ENCODE results near the gene BMERB1.

Gene BMERB1

DNA sequence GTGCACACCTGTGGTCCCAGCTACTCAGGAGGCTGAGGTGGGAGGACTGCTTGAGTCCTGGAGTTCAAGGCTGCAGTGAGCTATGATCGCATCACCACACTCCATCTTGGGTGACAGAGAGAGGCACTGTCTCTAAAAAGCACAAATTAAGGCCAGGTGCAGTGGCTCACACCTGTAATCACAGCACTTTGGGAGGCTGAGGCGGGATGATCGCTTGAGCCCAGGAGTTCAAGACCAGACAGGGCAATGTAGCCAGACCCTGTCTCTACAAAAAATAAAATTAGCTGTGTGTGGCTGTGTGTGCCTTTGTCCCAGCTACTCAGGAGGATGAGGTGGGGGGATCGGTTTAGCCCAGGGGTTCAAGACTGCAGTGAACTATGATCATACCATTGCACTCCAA lies 81.6 kb downstream of the BMERB1 start:
- H3K27ac Mint-ChIP-seq: no peak overlapping the region
- DNase-seq (no peak), ATAC-seq (no peak)
- H3K27me3 Mint-ChIP-seq: peaks cover 4% of the 10 kb centered on the region
- H3K4me3 Mint-ChIP-seq: no peak overlapping the region
- no peaks in the 10 kb centered on the region for H3K9me3 Mint-ChIP-seq
- H3K4me1 Mint-ChIP-seq: peaks cover 11% of the 10 kb centered on the region

DNA sequence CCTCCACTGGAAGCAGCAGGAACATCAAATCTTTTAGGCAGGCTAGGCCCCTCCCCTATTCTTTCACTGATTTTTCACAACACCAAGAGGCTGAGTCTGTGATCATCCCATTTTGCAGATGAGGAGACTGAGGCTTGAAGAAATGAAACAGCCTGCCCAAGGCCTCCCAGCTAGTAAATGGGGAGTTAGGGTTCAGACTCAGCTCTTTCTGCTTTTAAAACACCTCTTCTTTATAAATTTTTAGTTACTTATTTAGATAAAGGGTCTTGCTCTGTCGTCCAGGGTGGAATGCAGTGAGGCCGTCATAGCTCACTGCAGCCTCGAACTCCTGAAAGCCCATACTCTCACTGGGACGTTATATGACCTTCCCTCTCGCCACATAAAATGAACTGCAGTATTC lies 82.2 kb downstream of the BMERB1 start:
- Mint-ChIP-seq H3K9me3 (no peaks in the 10 kb centered on the region), H3K4me3 (no peak overlapping the region), H3K27me3 (no peaks in the 10 kb centered on the region), H3K4me1 (peaks cover 11% of the 10 kb centered on the region), H3K27ac (no peak overlapping the region)
- DNase-seq (no peak), ATAC-seq (no peak)

DNA sequence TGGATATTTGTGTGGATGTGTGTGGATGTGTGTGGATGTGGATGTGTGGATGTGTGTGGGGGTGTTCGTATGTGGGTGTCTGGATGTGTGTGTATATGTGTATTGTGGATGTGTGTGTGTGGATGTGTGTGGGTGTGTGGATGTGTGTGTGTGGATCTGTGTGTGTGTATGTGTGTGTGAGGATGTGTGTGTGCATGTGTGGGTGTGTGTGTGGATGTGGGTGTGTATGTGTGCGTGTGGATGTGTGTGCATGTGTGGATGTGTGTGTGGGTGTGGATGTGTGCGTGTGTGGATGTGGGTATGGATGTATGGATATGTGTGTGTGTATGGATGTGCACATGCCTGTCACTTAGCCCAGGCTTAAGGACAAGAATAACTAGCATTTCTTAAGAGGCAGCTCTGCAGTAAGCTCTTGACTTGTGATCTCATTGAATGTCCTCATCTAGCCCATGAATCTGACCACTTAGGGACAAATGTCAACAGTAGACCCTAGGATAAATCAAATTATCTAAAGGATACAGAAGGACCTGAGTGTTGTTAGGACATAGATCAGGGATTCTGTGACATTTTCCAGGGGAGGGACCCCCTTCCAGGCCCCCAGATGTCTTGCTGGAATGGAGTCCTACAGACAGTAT lies 83.5 kb downstream of the BMERB1 start:
- Mint-ChIP-seq H3K4me1 (peaks cover 19% of the 10 kb centered on the region), H3K27ac (no peak overlapping the region), H3K27me3 (no peaks in the 10 kb centered on the region), H3K4me3 (no peak overlapping the region), H3K9me3 (no peaks in the 10 kb centered on the region)
- DNase-seq (no peak), ATAC-seq (no peak)

DNA sequence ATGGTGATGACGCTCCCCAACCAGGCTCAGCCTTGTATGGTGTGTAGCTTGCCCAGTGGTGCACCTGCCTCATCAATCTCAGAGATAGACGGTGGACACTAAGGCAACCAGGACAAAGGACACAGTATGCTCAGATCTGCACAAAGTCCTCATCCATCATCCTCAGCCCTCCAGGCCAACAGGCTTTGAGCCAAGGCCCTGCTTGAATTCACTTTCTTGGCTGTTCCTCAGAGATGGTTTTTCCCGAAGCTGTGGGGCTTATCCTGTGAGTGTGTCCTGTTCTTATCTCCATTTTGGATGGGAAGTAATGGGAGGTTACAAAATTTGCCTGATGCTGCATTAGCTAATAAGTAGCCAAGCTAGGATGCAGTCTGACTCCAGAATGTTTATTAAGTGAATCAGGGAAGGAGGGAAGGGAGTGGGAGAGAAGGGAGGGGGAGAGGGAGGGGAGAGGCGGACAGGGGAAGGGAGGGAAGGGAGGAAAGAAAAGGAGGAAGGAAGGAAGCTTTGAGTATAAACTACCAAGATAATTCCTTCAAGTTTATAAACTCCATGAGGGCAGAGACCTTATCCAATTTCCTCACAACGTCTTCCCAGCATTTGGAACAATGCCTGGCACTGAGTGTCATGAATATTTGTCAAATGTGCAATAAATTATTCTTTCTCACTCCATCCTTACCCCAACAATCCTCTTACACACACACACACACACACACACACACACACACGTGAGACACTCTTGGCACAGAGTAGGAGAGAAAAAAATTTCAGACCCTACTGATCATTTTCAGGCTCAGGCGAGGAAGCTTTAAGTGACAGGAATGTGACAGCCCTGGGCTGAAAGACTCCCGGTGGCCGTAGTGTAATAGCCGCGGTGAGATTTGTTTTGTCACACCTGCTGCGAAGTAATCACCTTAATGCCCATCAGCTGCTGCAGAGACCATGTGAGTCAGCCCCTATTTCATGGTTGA lies 84.3 kb downstream of the BMERB1 start:
- DNase-seq (no peak), ATAC-seq (no peak)
- H3K4me3 Mint-ChIP-seq: no peak overlapping the region
- peaks cover 27% of the 10 kb centered on the region for H3K4me1 Mint-ChIP-seq
- no peaks in the 10 kb centered on the region for H3K9me3 Mint-ChIP-seq
- no peaks in the 10 kb centered on the region for H3K27me3 Mint-ChIP-seq
- H3K27ac Mint-ChIP-seq: no peak overlapping the region

DNA sequence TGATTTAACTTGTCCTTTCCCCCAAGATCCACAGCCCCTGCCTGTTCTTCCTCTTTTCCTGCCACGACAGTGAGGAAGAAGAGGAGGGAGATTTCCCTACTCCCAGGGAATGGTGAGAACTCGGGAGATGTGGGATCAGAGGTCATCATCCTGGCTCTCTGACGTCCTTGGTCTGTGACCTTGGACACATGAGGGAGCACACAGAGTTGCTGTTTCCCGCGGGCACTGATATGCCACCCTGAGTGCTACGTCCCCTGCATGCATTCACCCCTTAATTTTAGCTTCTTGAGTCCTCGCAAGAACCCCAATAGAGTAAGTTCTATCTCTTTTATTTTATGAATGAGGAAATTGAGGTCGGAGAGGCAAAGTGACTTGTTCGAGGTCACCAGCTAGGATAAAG lies 85.4 kb downstream of the BMERB1 start:
- no peak for ATAC-seq
- no peak for DNase-seq
- peaks cover 27% of the 10 kb centered on the region for H3K4me1 Mint-ChIP-seq
- H3K4me3 Mint-ChIP-seq: no peak overlapping the region
- no peaks in the 10 kb centered on the region for H3K9me3 Mint-ChIP-seq
- H3K27ac Mint-ChIP-seq: no peak overlapping the region
- no peaks in the 10 kb centered on the region for H3K27me3 Mint-ChIP-seq

DNA sequence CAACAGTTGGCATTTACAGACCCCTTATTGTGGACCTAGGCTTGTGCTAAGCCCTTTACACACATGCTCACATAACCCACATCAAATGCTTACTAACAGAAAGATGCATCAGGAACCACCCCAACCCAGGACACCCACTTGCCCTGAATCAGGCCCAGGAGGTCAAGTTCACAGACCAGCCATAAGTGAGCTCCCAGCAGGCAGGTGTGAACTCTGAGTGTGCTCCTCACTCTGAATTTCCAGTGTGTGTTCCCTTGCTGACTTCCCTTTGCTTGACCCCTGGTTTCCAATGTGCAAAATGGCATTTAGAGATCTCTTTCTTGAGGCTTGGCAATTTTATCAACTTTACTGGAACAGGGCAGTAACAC lies 87.0 kb downstream of the BMERB1 start:
- ATAC-seq: no peak
- Mint-ChIP-seq H3K9me3 (no peaks in the 10 kb centered on the region), H3K27me3 (no peaks in the 10 kb centered on the region), H3K27ac (no peak overlapping the region), H3K4me3 (no peak overlapping the region), H3K4me1 (peaks cover 27% of the 10 kb centered on the region)
- no peak for DNase-seq

GRCh38 chr16:15521758-15522509 lies 87.5 kb downstream of the BMERB1 start:
- H3K27me3 Mint-ChIP-seq: no peaks in the 10 kb centered on the region
- H3K4me3 Mint-ChIP-seq: no peak overlapping the region
- DNase-seq: no peak
- no peaks in the 10 kb centered on the region for H3K9me3 Mint-ChIP-seq
- ATAC-seq: no peak
- no peak overlapping the region for H3K27ac Mint-ChIP-seq
- peaks cover 27% of the 10 kb centered on the region for H3K4me1 Mint-ChIP-seq

- peak overlapping the region in 1 of 2 donors; percentile 68 for H3K27ac Mint-ChIP-seq
- H3K4me1 Mint-ChIP-seq: peaks cover 27% of the 10 kb centered on the region
- H3K9me3 Mint-ChIP-seq: no peaks in the 10 kb centered on the region
- H3K27me3 Mint-ChIP-seq: no peaks in the 10 kb centered on the region
- no peak for DNase-seq
- no peak for ATAC-seq
- no peak overlapping the region for H3K4me3 Mint-ChIP-seq
These were observed 88.7 kb downstream of the BMERB1 start for GRCh38 chr16:15523092-15523541.

DNA sequence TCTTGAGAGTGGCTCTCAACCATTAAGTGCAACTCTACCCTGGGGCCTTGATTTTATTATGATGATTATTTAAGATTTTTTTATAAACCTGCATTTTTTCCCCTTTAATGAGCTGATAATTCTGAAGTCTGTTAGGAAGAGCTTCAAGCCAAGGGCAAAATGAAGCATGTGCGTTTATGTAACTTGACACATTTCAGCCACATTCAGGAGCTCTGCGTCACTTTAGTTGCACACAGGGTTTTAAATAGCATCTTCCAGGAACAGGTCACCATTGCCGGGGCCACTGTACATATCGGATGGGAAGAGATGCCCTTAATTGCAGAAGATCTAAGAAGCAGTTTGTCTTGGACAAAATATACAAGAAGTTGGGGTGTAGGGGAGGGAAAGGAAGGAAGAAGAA lies 89.6 kb downstream of the BMERB1 start:
- Mint-ChIP-seq H3K9me3 (no peaks in the 10 kb centered on the region), H3K27ac (no peak overlapping the region), H3K27me3 (no peaks in the 10 kb centered on the region), H3K4me3 (no peak overlapping the region), H3K4me1 (peaks cover 27% of the 10 kb centered on the region)
- no peak for ATAC-seq
- DNase-seq: no peak

GRCh38 chr16:15524966-15525365 lies 90.6 kb downstream of the BMERB1 start:
- peaks cover 27% of the 10 kb centered on the region for H3K4me1 Mint-ChIP-seq
- no peak for ATAC-seq
- no peak for DNase-seq
- H3K4me3 Mint-ChIP-seq: no peak overlapping the region
- H3K27ac Mint-ChIP-seq: no peak overlapping the region
- no peaks in the 10 kb centered on the region for H3K27me3 Mint-ChIP-seq
- H3K9me3 Mint-ChIP-seq: no peaks in the 10 kb centered on the region

DNA sequence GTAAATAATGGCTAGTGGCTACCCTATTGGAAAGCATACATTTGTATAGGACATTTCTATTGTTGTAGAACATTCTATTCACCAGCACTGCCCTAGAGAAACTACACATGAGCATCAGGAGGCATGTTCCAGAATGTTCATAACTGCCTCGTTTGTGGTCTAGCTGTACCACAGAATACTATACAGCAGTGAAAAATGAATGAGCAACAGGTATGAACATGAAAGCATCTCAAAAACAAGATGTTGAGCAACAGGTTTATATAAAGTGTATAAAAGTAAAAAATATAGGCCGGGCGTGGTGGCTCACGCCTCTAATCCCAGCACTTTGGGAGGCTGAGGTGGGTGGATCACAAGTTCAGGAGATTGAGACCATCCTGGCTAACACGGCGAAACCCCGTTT lies 91.7 kb downstream of the BMERB1 start:
- Mint-ChIP-seq H3K27ac (no peak overlapping the region), H3K9me3 (no peaks in the 10 kb centered on the region), H3K27me3 (no peaks in the 10 kb centered on the region), H3K4me3 (no peak overlapping the region), H3K4me1 (peaks cover 22% of the 10 kb centered on the region)
- ATAC-seq: no peak
- DNase-seq: no peak

GRCh38 chr16:15526731-15527130 lies 92.3 kb downstream of the BMERB1 start:
- Mint-ChIP-seq H3K9me3 (no peaks in the 10 kb centered on the region), H3K27me3 (no peaks in the 10 kb centered on the region), H3K4me1 (peaks cover 15% of the 10 kb centered on the region), H3K27ac (no peak overlapping the region), H3K4me3 (no peak overlapping the region)
- no peak for DNase-seq
- no peak for ATAC-seq

DNA sequence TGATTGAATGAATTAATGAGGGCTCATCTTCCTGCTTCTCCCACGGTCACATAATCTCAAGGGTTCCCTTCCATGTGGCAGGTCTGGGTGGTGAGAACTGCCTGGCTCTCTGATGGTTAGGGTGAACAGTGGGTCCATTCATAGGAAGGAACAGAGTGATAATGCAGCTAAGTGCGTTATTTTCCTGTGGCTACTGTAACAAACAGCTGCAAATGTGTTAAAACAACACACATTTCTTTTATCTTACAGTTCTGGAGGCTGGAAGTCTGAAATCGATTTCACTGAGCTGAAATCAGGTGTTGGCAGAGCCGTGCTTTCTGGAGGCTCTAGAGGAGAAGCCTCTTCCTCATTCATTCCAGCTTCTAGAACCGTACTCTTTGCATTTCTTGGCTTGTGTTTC lies 95.3 kb downstream of the BMERB1 start:
- no peaks in the 10 kb centered on the region for H3K9me3 Mint-ChIP-seq
- no peak overlapping the region for H3K27ac Mint-ChIP-seq
- no peak overlapping the region for H3K4me3 Mint-ChIP-seq
- H3K27me3 Mint-ChIP-seq: no peaks in the 10 kb centered on the region
- ATAC-seq: no peak
- no peaks in the 10 kb centered on the region for H3K4me1 Mint-ChIP-seq
- no peak for DNase-seq

GRCh38 chr16:15530085-15530484 lies 95.7 kb downstream of the BMERB1 start:
- no peaks in the 10 kb centered on the region for H3K9me3 Mint-ChIP-seq
- no peaks in the 10 kb centered on the region for H3K27me3 Mint-ChIP-seq
- DNase-seq (no peak), ATAC-seq (no peak)
- H3K27ac Mint-ChIP-seq: peak overlapping the region in 1 of 2 donors; percentile 24
- no peak overlapping the region for H3K4me3 Mint-ChIP-seq
- no peaks in the 10 kb centered on the region for H3K4me1 Mint-ChIP-seq

GRCh38 chr16:15532825-15533224 lies 98.4 kb downstream of the BMERB1 start:
- DNase-seq: no peak
- H3K4me3 Mint-ChIP-seq: no peak overlapping the region
- H3K4me1 Mint-ChIP-seq: peaks cover 4% of the 10 kb centered on the region
- H3K27ac Mint-ChIP-seq: no peak overlapping the region
- no peaks in the 10 kb centered on the region for H3K9me3 Mint-ChIP-seq
- no peak for ATAC-seq
- no peaks in the 10 kb centered on the region for H3K27me3 Mint-ChIP-seq

DNA sequence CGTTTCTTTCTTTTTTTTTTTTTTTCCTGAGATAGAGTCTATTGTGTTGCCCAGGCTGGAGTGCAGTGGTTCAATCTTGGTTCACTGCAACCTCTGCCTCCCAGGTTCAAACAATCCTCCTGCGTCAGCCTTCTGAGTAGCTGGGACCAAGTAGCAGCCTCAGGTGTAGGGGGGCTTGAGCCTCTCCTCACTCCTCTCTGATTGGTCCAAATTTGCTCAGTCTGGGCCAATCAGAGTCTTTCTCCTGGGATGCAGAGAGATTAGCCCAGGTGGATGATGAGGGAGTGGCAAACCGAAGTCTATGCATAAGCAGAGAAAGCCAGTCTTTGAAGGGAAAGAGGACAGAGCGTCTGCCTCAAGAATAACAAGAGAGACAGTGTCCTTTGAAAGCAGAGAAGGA lies 99.0 kb downstream of the BMERB1 start:
- peaks cover 4% of the 10 kb centered on the region for H3K4me1 Mint-ChIP-seq
- H3K27me3 Mint-ChIP-seq: no peaks in the 10 kb centered on the region
- no peak overlapping the region for H3K4me3 Mint-ChIP-seq
- ATAC-seq (no peak), DNase-seq (no peak)
- peak overlapping the region in 1 of 2 donors; percentile 45 for H3K27ac Mint-ChIP-seq
- H3K9me3 Mint-ChIP-seq: no peaks in the 10 kb centered on the region

Measured in stimulated activated naive CD8-positive, alpha-beta T cell treated with anti-CD3 and anti-CD28 coated beads, Interleukin-15, amount 100 ng/mL, for 72 hours (primary cell).